Astrocyte (in vitro differentiated cells and primary cell): Measurements from ENCODE around the gene CCNB1. TPM values are rescaled to one million over a fixed set of nuclear protein-coding genes. Genes with fewer than 3 reads are reported as not detected.
"Not testable (repeated sequence)": the region's sequence is repeated elsewhere in the genome, so short reads cannot be mapped to it uniquely, and the experiment has no call there.

Experiments used
- DNase-seq: peaks from one replicate; pipeline ENCODE4 v3.0.0-alpha.2; 2010; ENCODE audit warnings: low read depth
- FAIRE-seq: peaks from 2 replicates; lab custom pipeline; 2011; peaks lifted over from hg19 to GRCh38; lab: Jason Lieb, UNC
- H2AFZ ChIP-seq: 2 replicates; pipeline ENCODE4 v1.6.0; 2012; ENCODE audit warnings: low read depth, low read length, inconsistent platforms
- H3K27ac ChIP-seq: 2 replicates; pipeline ENCODE4 v1.5.1; 2011; ENCODE audit warnings: low read depth, low read length, inconsistent platforms
- H3K27me3 ChIP-seq: 2 replicates; pipeline ENCODE4 v1.6.0; 2011; ENCODE audit warnings: low read length, inconsistent platforms; ENCODE audit not compliant: insufficient read depth
- H3K36me3 ChIP-seq: 2 replicates; pipeline ENCODE4 v1.5.1; 2011; ENCODE audit warnings: low read length, inconsistent platforms; ENCODE audit not compliant: insufficient read depth
- H3K4me1 ChIP-seq: 2 replicates; pipeline ENCODE4 v1.5.1; 2011; ENCODE audit warnings: low read length, inconsistent platforms; ENCODE audit not compliant: insufficient read depth
- H3K4me2 ChIP-seq: 2 replicates; pipeline ENCODE4 v1.6.0; 2012; ENCODE audit warnings: low read length, inconsistent platforms
- H3K4me3 ChIP-seq: 2 replicates; pipeline ENCODE4 v1.5.1; 2011; ENCODE audit warnings: low read depth, mild to moderate bottlenecking, low read length, inconsistent platforms; ENCODE audit not compliant: insufficient read depth
- H3K79me2 ChIP-seq: 2 replicates; pipeline ENCODE4 v1.6.0; 2012; ENCODE audit warnings: mild to moderate bottlenecking, low read length, inconsistent platforms; ENCODE audit not compliant: insufficient read depth
- H3K9ac ChIP-seq: 2 replicates; pipeline ENCODE4 v1.6.0; 2012; ENCODE audit warnings: mild to moderate bottlenecking, low read length, inconsistent platforms
- H3K9me3 ChIP-seq: 2 replicates; pipeline ENCODE4 v1.5.1; 2012; ENCODE audit warnings: low read depth, mild to moderate bottlenecking, low read length, inconsistent platforms; ENCODE audit not compliant: insufficient read depth
- H4K20me1 ChIP-seq: 2 replicates; pipeline ENCODE4 v1.6.0; 2012; ENCODE audit warnings: low read length, inconsistent platforms; ENCODE audit not compliant: insufficient read depth
- H3K27ac Mint-ChIP-seq: one replicate; pipeline ENCODE4 v1.8.0; 2021; ENCODE audit warnings: mild to moderate bottlenecking, mixed read lengths; ENCODE audit not compliant: unreplicated experiment
- H3K27me3 Mint-ChIP-seq: one replicate; pipeline ENCODE4 v1.8.0; 2021; ENCODE audit warnings: low read depth, mixed read lengths; ENCODE audit not compliant: unreplicated experiment
- H3K36me3 Mint-ChIP-seq: one replicate; pipeline ENCODE4 v1.8.0; 2021; ENCODE audit warnings: low read depth, mixed read lengths; ENCODE audit not compliant: unreplicated experiment
- H3K4me1 Mint-ChIP-seq: one replicate; pipeline ENCODE4 v1.8.0; 2021; ENCODE audit warnings: low read depth, mixed read lengths; ENCODE audit not compliant: unreplicated experiment
- H3K4me3 Mint-ChIP-seq: one replicate; pipeline ENCODE4 v1.8.0; 2021; ENCODE audit warnings: mild to moderate bottlenecking, moderate library complexity, mixed read lengths; ENCODE audit not compliant: unreplicated experiment
- H3K9me3 Mint-ChIP-seq: one replicate; pipeline ENCODE4 v1.8.0; 2021; ENCODE audit warnings: mild to moderate bottlenecking, mixed read lengths; ENCODE audit not compliant: unreplicated experiment
- CTCF ChIP-seq: IDR thresholded peaks from 2 replicates; pipeline ENCODE4 v1.5.1; 2011; ENCODE audit warnings: low read depth, mild to moderate bottlenecking, inconsistent platforms, low read length, moderate library complexity; ENCODE audit not compliant: insufficient read depth
- EZH2 ChIP-seq: IDR thresholded peaks from 2 replicates; pipeline ENCODE4 v1.6.1; 2012; ENCODE audit warnings: mild to moderate bottlenecking, low read length, inconsistent platforms; ENCODE audit not compliant: insufficient read depth
- total RNA-seq: library from RNA; stranded (reverse); gene quantifications from 2 replicates; pipeline ENCODE4 v1.2.1, GENCODE V29; 2021

CCNB1 gene
- total RNA-seq, 1 donor from 2014 or later: 49.8 TPM

GRCh38 chr5:69217548-69218526 lies 50.9 kb downstream of the CCNB1 start:
- Histone ChIP-seq H2AFZ (peak overlapping the region; percentile 100), H4K20me1 (peaks cover 3% of the 10 kb centered on the region), H3K4me3 (peak overlapping the region; percentile 98), H3K27ac (peak overlapping the region; percentile 79), H3K36me3 (no peaks in the 10 kb centered on the region), H3K79me2 (peaks cover 32% of the 10 kb centered on the region), H3K9me3 (no peaks in the 10 kb centered on the region), H3K27me3 (no peaks in the 10 kb centered on the region), H3K9ac (peak overlapping the region; percentile 91), H3K4me2 (peak overlapping the region; percentile 97), H3K4me1 (peaks cover 6% of the 10 kb centered on the region)
- H3K4me3 Mint-ChIP-seq: peak overlapping the region; percentile 95
- FAIRE-seq (no peak), DNase-seq (peak; percentile 74)
- H3K27me3 Mint-ChIP-seq: no peaks in the 10 kb centered on the region
- TF ChIP-seq CTCF (no peak), EZH2 (no peak)
- H3K36me3 Mint-ChIP-seq: peaks cover 2% of the 10 kb centered on the region
- H3K4me1 Mint-ChIP-seq: peaks cover 8% of the 10 kb centered on the region
- no peaks in the 10 kb centered on the region for H3K9me3 Mint-ChIP-seq
- H3K27ac Mint-ChIP-seq: peak overlapping the region; percentile 89

- FAIRE-seq: no peak
- H3K27ac Mint-ChIP-seq: no peak overlapping the region
Observed at GRCh38 chr5:69219939-69220338, 53.0 kb downstream of the CCNB1 start.

GRCh38 chr5:69220371-69220770 lies 53.4 kb downstream of the CCNB1 start:
- not testable (repeated sequence) for H3K36me3 Mint-ChIP-seq, FAIRE-seq, H3K27ac ChIP-seq, H3K4me1 Mint-ChIP-seq, H3K27ac Mint-ChIP-seq, DNase-seq, H2AFZ ChIP-seq, H3K36me3 ChIP-seq, H3K4me3 Mint-ChIP-seq, H3K9me3 Mint-ChIP-seq, H3K4me2 ChIP-seq, H3K9ac ChIP-seq, H3K27me3 Mint-ChIP-seq, H3K9me3 ChIP-seq, H3K4me3 ChIP-seq, H3K4me1 ChIP-seq, H3K27me3 ChIP-seq, H4K20me1 ChIP-seq
- H3K79me2 ChIP-seq: peaks cover 36% of the 10 kb centered on the region

More at GRCh38 chr5:69219939-69220338, 53.0 kb downstream of the CCNB1 start:
- no peaks in the 10 kb centered on the region for H3K9me3 Mint-ChIP-seq
- no peaks in the 10 kb centered on the region for H3K27me3 Mint-ChIP-seq
- H3K4me1 Mint-ChIP-seq: peaks cover 4% of the 10 kb centered on the region
- Histone ChIP-seq H2AFZ (no peak overlapping the region), H4K20me1 (peaks cover 3% of the 10 kb centered on the region), H3K4me2 (no peak overlapping the region), H3K27me3 (no peaks in the 10 kb centered on the region), H3K9ac (no peak overlapping the region), H3K4me1 (no peaks in the 10 kb centered on the region), H3K27ac (no peak overlapping the region), H3K9me3 (no peaks in the 10 kb centered on the region), H3K79me2 (peaks cover 36% of the 10 kb centered on the region), H3K4me3 (no peak overlapping the region), H3K36me3 (no peaks in the 10 kb centered on the region)
- TF ChIP-seq EZH2: no peak
- no peak for TF ChIP-seq CTCF
- peaks cover 2% of the 10 kb centered on the region for H3K36me3 Mint-ChIP-seq
- no peak for DNase-seq
- no peak overlapping the region for H3K4me3 Mint-ChIP-seq

- H3K9ac ChIP-seq, H2AFZ ChIP-seq, H3K4me3 ChIP-seq, DNase-seq, H3K9me3 ChIP-seq, H3K36me3 Mint-ChIP-seq, H3K27me3 ChIP-seq, H3K36me3 ChIP-seq, H3K27ac ChIP-seq, FAIRE-seq, H3K4me2 ChIP-seq, H3K27me3 Mint-ChIP-seq, H3K9me3 Mint-ChIP-seq, H4K20me1 ChIP-seq, H3K4me3 Mint-ChIP-seq, H3K27ac Mint-ChIP-seq, H3K4me1 Mint-ChIP-seq, H3K4me1 ChIP-seq: not testable (repeated sequence)
- peaks cover 36% of the 10 kb centered on the region for H3K79me2 ChIP-seq
Observed at GRCh38 chr5:69220833-69221232, 53.9 kb downstream of the CCNB1 start.
